ENCODE measurements around the gene BRD3OS.

Gene BRD3OS

DNA sequence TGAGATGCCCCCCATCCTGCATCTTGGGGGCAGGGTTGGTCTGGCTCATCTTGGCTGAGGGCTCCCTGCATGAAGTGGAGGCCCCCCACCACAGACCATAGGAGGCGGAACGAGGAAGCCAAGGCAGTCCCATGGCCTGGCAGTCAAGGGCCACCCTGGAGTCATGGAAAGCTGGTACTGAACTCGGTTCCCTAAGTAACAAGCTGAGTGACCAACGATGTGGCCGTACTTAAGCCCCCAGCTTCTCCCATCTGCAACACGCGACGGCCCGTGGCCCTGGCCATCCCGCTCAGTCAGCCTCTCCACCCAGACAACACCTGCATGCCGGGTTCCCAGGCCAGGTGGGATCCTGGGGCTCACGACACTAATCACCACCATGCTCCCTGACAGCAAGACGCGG, 25.4 kb downstream of the BRD3OS start:
- 89% methylated on average over 14 of the region's 14 CpGs for WGBS
- H3K9me3 ChIP-seq (ENCODE audit: control insufficient read depth, low read length): no peaks in the 10 kb centered on the region
- H3K4me1 ChIP-seq (ENCODE audit: control insufficient read depth, insufficient read depth, low read depth, low read length): peaks cover 20% of the 10 kb centered on the region
- H4K8ac ChIP-seq (ENCODE audit: low read length): no peak overlapping the region
- no peak overlapping the region for H3K14ac ChIP-seq (ENCODE audit: low read length in 2 of 2)
- no peak overlapping the region for H2AFZ ChIP-seq (ENCODE audit: low read depth, low read length)
- no peak overlapping the region for H3K4me2 ChIP-seq (ENCODE audit: low read length, poor library complexity, severe bottlenecking)
- H3K4ac ChIP-seq (ENCODE audit: low read depth in 1 of 2, low read length in 2 of 2): no peak overlapping the region
- no peak overlapping the region for H2BK120ac ChIP-seq (ENCODE audit: low read depth, low read length)
- no peak overlapping the region for H2AK5ac ChIP-seq (ENCODE audit: low read length, severe bottlenecking)
- H3K9ac ChIP-seq (ENCODE audit: low read length): no peak overlapping the region
- no peak overlapping the region for H2BK5ac ChIP-seq (ENCODE audit: low read depth, low read length, poor library complexity, severe bottlenecking)
- no peaks in the 10 kb centered on the region for H3K27me3 ChIP-seq (ENCODE audit: control insufficient read depth in 1 of 2, insufficient read depth in 1 of 2, low read length in 2 of 2)
- H3K23ac ChIP-seq (ENCODE audit: low read length in 2 of 2): no peak overlapping the region
- no peak overlapping the region for H3K18ac ChIP-seq (ENCODE audit: low read depth in 1 of 2, low read length in 2 of 2)
- no peak overlapping the region for H3K4me3 ChIP-seq (ENCODE audit: insufficient read depth in 1 of 2, low read depth in 1 of 2, low read length in 2 of 2)
- no peak overlapping the region for H2BK15ac ChIP-seq (ENCODE audit: low read depth, poor library complexity, severe bottlenecking)
- DNase-seq: no peak
- H3K27ac ChIP-seq (ENCODE audit: low read length, poor library complexity, severe bottlenecking): no peak overlapping the region
- H2BK12ac ChIP-seq (ENCODE audit: low read length in 2 of 2): no peak overlapping the region
- peaks cover 69 to 87% of the 10 kb centered on the region in 2 experiments for H3K36me3 ChIP-seq (ENCODE audit: control insufficient read depth in 1 of 2, insufficient read depth in 2 of 2, low read depth in 1 of 2, low read length in 2 of 2)
- H4K91ac ChIP-seq (ENCODE audit: low read length): no peak overlapping the region
- peaks cover 48% of the 10 kb centered on the region for H3K79me1 ChIP-seq (replicated peaks; ENCODE audit: low read length, poor library complexity, severe bottlenecking)

DNA sequence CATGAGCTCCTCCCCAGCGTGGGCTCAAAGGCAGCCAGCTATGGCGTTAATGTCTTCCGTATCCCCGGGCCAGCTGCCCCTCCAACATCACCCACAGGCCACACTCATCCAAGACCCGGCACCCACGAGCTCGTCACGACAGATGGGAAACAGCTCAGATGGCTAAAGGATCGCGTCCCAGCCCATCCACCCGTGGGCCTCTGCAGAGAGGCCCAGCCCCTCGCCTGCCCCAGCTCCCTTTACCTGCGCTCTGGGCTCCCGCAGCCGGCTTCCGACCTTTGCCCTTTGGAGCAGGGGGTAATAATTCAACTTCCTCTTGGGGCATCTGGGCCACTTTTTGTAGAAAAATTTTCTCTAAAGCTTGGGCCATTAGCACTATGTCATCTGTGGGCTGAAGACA, 26.0 kb downstream of the BRD3OS start:
- H2BK120ac ChIP-seq (ENCODE audit: low read depth, low read length): no peak overlapping the region
- WGBS: 89% methylated on average over 16 of the region's 16 CpGs
- no peak overlapping the region for H3K18ac ChIP-seq (ENCODE audit: low read depth in 1 of 2, low read length in 2 of 2)
- peaks cover 26% of the 10 kb centered on the region for H3K4me1 ChIP-seq (ENCODE audit: control insufficient read depth, insufficient read depth, low read depth, low read length)
- H3K4me3 ChIP-seq (ENCODE audit: insufficient read depth in 1 of 2, low read depth in 1 of 2, low read length in 2 of 2): no peak overlapping the region
- no peak overlapping the region for H4K91ac ChIP-seq (ENCODE audit: low read length)
- no peak overlapping the region for H3K27ac ChIP-seq (ENCODE audit: low read length, poor library complexity, severe bottlenecking)
- no peak overlapping the region for H3K23ac ChIP-seq (ENCODE audit: low read length in 2 of 2)
- H2AFZ ChIP-seq (ENCODE audit: low read depth, low read length): no peak overlapping the region
- H3K9me3 ChIP-seq (ENCODE audit: control insufficient read depth, low read length): no peaks in the 10 kb centered on the region
- no peaks in the 10 kb centered on the region for H3K27me3 ChIP-seq (ENCODE audit: control insufficient read depth in 1 of 2, insufficient read depth in 1 of 2, low read length in 2 of 2)
- no peak overlapping the region for H3K14ac ChIP-seq (ENCODE audit: low read length in 2 of 2)
- H2BK12ac ChIP-seq (ENCODE audit: low read length in 2 of 2): no peak overlapping the region
- no peak overlapping the region for H3K9ac ChIP-seq (ENCODE audit: low read length)
- H2BK15ac ChIP-seq (ENCODE audit: low read depth, poor library complexity, severe bottlenecking): no peak overlapping the region
- no peak overlapping the region for H4K8ac ChIP-seq (ENCODE audit: low read length)
- no peak for DNase-seq
- peaks cover 46% of the 10 kb centered on the region for H3K79me1 ChIP-seq (replicated peaks; ENCODE audit: low read length, poor library complexity, severe bottlenecking)
- H3K4ac ChIP-seq (ENCODE audit: low read depth in 1 of 2, low read length in 2 of 2): no peak overlapping the region
- peaks cover 63 to 83% of the 10 kb centered on the region in 2 experiments for H3K36me3 ChIP-seq (ENCODE audit: control insufficient read depth in 1 of 2, insufficient read depth in 2 of 2, low read depth in 1 of 2, low read length in 2 of 2)
- no peak overlapping the region for H3K4me2 ChIP-seq (ENCODE audit: low read length, poor library complexity, severe bottlenecking)
- no peak overlapping the region for H2AK5ac ChIP-seq (ENCODE audit: low read length, severe bottlenecking)
- H2BK5ac ChIP-seq (ENCODE audit: low read depth, low read length, poor library complexity, severe bottlenecking): no peak overlapping the region

GRCh38 chr9:134052491-134052890, 27.2 kb downstream of the BRD3OS start:
- Histone ChIP-seq H3K4ac (ENCODE audit: low read depth in 1 of 2, low read length in 2 of 2) (no peak overlapping the region), H3K27ac (ENCODE audit: low read length, poor library complexity, severe bottlenecking) (no peak overlapping the region), H4K91ac (ENCODE audit: low read length) (no peak overlapping the region), H3K14ac (ENCODE audit: low read length in 2 of 2) (no peak overlapping the region), H2AFZ (ENCODE audit: low read depth, low read length) (no peak overlapping the region), H3K9ac (ENCODE audit: low read length) (no peak overlapping the region), H3K4me1 (ENCODE audit: control insufficient read depth, insufficient read depth, low read depth, low read length) (peaks cover 37% of the 10 kb centered on the region), H2AK5ac (ENCODE audit: low read length, severe bottlenecking) (no peak overlapping the region), H4K8ac (ENCODE audit: low read length) (no peak overlapping the region), H2BK5ac (ENCODE audit: low read depth, low read length, poor library complexity, severe bottlenecking) (no peak overlapping the region), H3K9me3 (ENCODE audit: control insufficient read depth, low read length) (no peaks in the 10 kb centered on the region), H3K4me3 (ENCODE audit: insufficient read depth in 1 of 2, low read depth in 1 of 2, low read length in 2 of 2) (no peak overlapping the region), H3K36me3 (ENCODE audit: control insufficient read depth in 1 of 2, insufficient read depth in 2 of 2, low read depth in 1 of 2, low read length in 2 of 2) (peaks cover 52 to 79% of the 10 kb centered on the region in 2 experiments), H3K27me3 (ENCODE audit: control insufficient read depth in 1 of 2, insufficient read depth in 1 of 2, low read length in 2 of 2) (no peaks in the 10 kb centered on the region), H3K18ac (ENCODE audit: low read depth in 1 of 2, low read length in 2 of 2) (no peak overlapping the region), H2BK120ac (ENCODE audit: low read depth, low read length) (no peak overlapping the region), H3K23ac (ENCODE audit: low read length in 2 of 2) (no peak overlapping the region), H3K4me2 (ENCODE audit: low read length, poor library complexity, severe bottlenecking) (no peak overlapping the region), H3K79me1 (replicated peaks; ENCODE audit: low read length, poor library complexity, severe bottlenecking) (peaks cover 48% of the 10 kb centered on the region), H2BK12ac (ENCODE audit: low read length in 2 of 2) (no peak overlapping the region), H2BK15ac (ENCODE audit: low read depth, poor library complexity, severe bottlenecking) (no peak overlapping the region)
- no peak for DNase-seq
- 93% methylated on average over 3 of the region's 3 CpGs for WGBS

DNA sequence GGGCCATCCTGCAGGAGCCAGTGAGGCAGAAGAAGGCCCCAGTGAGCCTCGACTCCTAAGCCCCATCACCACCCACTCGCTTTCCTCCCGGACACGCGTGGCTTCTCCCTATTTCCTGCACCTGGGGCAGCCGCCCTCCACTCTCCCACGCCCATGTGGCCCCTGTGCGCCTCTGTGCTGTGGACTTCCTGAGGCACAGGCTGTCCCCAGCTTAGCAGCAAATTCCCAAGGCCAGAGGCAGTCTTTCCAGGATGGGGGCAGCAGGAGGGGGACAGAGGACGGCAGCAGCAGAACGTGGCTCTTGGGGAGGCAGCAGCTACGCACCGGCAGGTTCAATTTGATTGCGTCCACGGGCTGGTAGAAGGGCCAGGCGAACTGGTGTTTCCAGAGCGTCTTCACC, 27.7 kb downstream of the BRD3OS start:
- no peak overlapping the region for H2AFZ ChIP-seq (ENCODE audit: low read depth, low read length)
- H3K4me1 ChIP-seq (ENCODE audit: control insufficient read depth, insufficient read depth, low read depth, low read length): peaks cover 38% of the 10 kb centered on the region
- H4K8ac ChIP-seq (ENCODE audit: low read length): no peak overlapping the region
- no peak overlapping the region for H3K23ac ChIP-seq (ENCODE audit: low read length in 2 of 2)
- no peak overlapping the region for H3K4me3 ChIP-seq (ENCODE audit: insufficient read depth in 1 of 2, low read depth in 1 of 2, low read length in 2 of 2)
- peaks cover 48% of the 10 kb centered on the region for H3K79me1 ChIP-seq (replicated peaks; ENCODE audit: low read length, poor library complexity, severe bottlenecking)
- H3K9me3 ChIP-seq (ENCODE audit: control insufficient read depth, low read length): no peaks in the 10 kb centered on the region
- 97% methylated on average over 16 of the region's 16 CpGs for WGBS
- H3K27me3 ChIP-seq (ENCODE audit: control insufficient read depth in 1 of 2, insufficient read depth in 1 of 2, low read length in 2 of 2): no peaks in the 10 kb centered on the region
- H3K36me3 ChIP-seq (ENCODE audit: control insufficient read depth in 1 of 2, insufficient read depth in 2 of 2, low read depth in 1 of 2, low read length in 2 of 2): peaks cover 47 to 78% of the 10 kb centered on the region in 2 experiments
- no peak overlapping the region for H3K18ac ChIP-seq (ENCODE audit: low read depth in 1 of 2, low read length in 2 of 2)
- H3K27ac ChIP-seq (ENCODE audit: low read length, poor library complexity, severe bottlenecking): no peak overlapping the region
- no peak overlapping the region for H2BK120ac ChIP-seq (ENCODE audit: low read depth, low read length)
- H4K91ac ChIP-seq (ENCODE audit: low read length): no peak overlapping the region
- H3K9ac ChIP-seq (ENCODE audit: low read length): no peak overlapping the region
- no peak overlapping the region for H2AK5ac ChIP-seq (ENCODE audit: low read length, severe bottlenecking)
- no peak overlapping the region for H2BK5ac ChIP-seq (ENCODE audit: low read depth, low read length, poor library complexity, severe bottlenecking)
- no peak overlapping the region for H2BK12ac ChIP-seq (ENCODE audit: low read length in 2 of 2)
- H2BK15ac ChIP-seq (ENCODE audit: low read depth, poor library complexity, severe bottlenecking): no peak overlapping the region
- H3K4ac ChIP-seq (ENCODE audit: low read depth in 1 of 2, low read length in 2 of 2): no peak overlapping the region
- DNase-seq: no peak
- H3K14ac ChIP-seq (ENCODE audit: low read length in 2 of 2): no peak overlapping the region
- H3K4me2 ChIP-seq (ENCODE audit: low read length, poor library complexity, severe bottlenecking): no peak overlapping the region
